ENCODE measurements around the gene PHLDA3.
"Not testable (repeated sequence)": the region's sequence is repeated elsewhere in the genome, so short reads cannot be mapped to it uniquely, and the experiment has no call there.

PHLDA3 gene

DNA sequence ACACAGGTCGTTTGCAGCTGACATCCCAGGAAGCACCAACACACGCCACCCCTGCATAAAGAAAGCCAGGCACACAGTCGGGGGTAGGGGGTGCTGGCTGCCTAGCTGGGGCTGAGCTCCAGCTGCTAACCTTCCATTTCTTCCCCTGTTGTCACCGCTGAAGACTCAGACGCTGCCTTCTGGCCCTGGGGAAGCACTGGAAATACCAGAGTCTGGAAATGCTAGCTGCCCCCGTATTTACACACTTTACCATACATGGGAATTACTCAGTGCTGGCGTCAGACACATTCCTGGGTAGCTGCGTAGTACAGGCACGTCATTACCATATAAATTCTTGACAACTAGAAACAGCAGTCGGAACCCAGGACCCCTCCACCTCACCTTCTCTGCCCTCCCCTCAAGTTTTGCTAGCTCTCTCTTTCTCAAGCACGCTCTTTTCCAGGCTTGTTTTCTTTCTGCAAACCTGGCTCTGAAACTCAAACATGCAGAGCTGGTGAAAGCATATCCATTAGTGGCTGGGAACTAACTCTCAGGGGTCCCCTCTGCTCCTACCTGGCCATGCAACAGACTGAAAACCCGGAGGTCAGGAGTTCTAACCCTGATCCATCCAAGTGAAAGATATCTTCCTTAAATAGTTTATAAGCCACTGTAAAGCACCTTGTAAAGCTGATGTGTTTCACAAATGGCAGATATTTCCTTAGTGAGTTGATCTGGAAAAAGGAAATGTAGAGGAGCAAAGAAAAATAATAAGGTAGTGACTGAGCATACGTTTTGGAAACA, 34.6 kb upstream of the PHLDA3 start:
- no peak for DNase-seq

GRCh38 chr1:201502511-201502857, 33.5 kb upstream of the PHLDA3 start:
- DNase-seq = no peak

DNA sequence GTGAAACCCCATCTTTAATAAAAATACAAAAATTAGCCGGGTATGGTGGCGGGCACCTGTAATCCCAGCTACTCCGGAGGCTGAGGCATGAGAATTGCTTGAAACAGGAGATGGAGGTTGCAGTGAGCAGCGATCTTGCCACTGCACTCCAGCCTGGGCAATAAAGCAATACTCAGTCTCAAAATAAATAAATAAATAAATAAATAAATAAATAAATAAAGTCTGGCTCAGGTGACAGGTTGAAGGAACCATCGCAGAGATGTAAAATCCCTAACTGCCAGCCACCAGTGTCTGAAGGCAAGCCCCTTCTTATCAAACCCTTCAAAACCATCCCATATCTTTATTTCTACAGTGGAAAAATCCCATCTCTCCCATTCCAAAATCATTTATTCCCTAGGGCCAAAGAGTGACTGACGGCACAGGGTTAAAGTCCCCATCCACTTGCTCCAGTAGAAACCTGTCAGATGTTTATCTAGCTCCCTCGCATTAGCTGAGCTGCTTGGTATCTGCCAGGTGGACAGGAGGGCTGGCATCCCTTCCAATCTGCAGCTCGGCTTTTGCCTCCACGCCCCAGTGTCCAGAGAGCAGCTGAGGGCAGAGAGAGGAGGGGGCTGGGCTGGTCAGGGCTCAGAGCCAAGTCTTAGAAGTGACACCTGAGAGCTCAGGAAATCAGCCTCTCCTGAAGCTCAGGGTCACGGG, 33.0 kb upstream of the PHLDA3 start:
- no peak for DNase-seq

- no peak for DNase-seq
These were observed 32.2 kb upstream of the PHLDA3 start for GRCh38 chr1:201501144-201501543.

GRCh38 chr1:201500670-201501120, 31.7 kb upstream of the PHLDA3 start:
- DNase-seq = no peak

- no peak for DNase-seq
These were observed 31.0 kb upstream of the PHLDA3 start for GRCh38 chr1:201499795-201500669.

- DNase-seq = no peak
These were observed 30.2 kb upstream of the PHLDA3 start for GRCh38 chr1:201499191-201499590.

DNA sequence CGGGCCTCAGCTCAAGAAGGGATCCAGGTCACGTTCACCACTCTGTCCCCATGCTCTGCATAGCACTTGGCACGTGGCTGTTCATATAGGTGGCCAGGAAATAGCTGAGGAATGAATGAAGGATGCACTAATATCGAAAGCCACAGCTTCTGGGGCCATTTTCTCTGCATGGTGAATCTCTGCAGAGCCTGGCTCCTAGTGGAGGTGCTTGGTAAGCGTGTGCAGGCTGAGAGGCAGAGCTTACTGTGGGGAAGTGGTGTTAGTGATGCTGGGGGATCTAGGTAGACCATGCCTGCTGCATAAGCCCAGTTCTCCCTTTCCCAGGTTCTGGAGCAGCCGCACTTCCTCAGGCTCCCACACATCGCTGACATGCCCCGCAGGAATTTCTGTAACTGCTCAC, 29.6 kb upstream of the PHLDA3 start:
- no peak for DNase-seq

GRCh38 chr1:201497935-201498509, 29.0 kb upstream of the PHLDA3 start:
- no peak for DNase-seq

GRCh38 chr1:201496296-201496690, 27.3 kb upstream of the PHLDA3 start:
- no peak for DNase-seq

GRCh38 chr1:201495551-201496295, 26.7 kb upstream of the PHLDA3 start:
- no peak for DNase-seq

DNA sequence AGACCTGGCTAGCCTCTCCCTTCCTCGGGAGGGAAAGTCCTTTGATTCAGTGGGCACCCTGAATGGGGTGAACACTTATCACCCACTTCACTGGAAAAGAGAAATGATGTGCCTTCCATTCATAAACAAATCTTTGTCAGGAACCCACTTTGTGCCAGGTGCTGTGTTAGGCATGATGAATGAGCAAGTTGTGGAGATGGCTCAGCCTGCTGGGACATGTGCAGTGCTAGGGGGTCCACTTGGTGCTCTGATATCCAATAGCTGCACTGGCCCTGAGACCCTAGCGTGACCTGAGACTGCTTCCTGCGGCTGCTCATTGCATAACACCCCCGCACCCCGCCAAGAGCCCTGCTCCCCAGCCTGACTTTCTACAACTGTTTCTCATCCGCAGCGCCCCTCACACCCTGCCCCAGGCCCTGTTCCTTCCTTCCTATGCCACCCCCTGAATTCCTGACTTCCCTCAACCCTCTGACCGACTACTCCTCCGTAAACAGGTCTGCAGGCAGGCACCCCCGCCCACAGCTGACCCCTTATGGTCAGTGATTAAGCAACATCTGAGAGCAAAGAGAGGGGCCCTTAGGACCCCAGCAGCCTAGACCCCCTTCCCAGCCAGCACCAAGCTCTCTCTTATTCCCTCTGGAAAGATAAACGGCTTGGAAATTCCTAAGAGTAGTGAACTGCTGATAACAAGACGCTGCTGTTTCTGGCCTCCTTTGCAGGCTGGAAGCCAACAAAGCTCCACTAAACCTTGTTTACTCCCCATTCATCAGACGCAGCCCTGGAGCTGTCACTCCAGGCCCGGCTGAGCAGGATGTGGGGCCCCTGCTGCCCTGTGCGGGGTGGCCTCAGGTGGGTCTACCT, 25.0 kb upstream of the PHLDA3 start:
- DNase-seq = no peak

- not testable (repeated sequence) for DNase-seq
These were observed 24.2 kb upstream of the PHLDA3 start for GRCh38 chr1:201493026-201493656.

- no peak for DNase-seq
These were observed 23.0 kb upstream of the PHLDA3 start for GRCh38 chr1:201491896-201492511.

GRCh38 chr1:201490708-201491131, 21.7 kb upstream of the PHLDA3 start:
- no peak for DNase-seq

DNA sequence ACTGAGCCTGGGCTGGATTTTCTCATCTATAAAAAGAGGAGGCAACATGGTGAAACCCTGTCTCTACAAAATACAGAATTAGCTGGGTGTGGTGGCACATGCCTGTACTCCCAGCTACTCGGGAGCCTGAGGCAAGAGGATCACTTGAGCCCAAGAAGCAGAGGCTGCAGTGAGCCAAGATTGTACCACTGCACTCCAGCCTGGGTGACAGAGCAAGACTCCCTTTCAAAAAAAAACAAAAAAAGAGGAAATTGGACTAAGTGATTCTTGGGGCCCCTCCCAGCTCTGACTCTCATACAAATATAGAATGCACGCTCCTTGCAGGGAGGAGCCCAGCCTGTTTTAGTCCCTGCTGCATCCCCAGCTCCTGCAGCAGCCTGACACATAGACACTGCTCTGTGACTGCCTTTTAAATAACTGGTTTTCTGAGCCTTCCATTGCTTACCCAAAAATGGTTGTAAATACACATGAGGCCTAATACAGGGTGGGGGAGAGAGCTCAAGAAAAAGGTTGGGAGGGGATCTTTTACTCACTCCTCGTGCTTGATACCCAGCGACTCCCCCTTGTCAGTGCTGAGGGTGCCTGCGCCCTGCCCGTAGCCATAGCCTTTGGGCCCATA, 20.8 kb upstream of the PHLDA3 start:
- DNase-seq = no peak

DNA sequence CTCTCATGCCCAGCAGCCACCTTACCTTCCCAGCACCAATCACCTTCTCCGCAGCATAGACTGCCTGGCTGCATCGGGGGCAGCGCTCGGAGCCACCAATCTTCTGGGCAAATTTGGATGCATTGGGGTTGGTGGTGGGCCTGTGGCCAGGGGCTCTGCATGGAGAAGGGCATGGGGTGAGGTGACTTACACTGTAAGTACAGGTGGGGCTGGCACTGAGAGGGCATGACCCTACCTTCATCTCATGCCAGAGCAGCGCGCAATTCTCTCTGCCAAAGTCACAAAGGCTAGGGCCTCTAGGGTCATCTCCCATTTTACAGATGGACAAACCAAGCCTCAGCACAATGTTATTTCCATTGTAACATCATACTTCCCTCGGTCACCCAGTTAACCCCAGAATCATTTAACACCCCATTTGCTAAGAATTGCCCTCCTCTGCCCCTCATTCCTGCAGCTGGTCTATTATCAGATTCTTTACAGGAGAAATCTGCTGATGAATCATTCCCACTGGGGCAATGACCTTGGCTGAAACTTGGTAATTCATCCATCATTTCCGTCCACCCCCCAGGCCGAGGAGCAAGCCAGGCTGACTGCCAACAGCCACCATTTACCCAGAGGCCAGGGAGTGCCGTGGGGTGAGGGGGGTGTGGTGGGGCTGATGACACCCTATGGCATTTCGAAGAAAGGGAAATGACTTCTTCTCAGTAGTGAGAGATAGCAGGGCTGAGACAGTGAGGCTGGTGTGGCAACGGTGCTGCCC, 20.0 kb upstream of the PHLDA3 start:
- no peak for DNase-seq

- DNase-seq = no peak
These were observed 18.8 kb upstream of the PHLDA3 start for GRCh38 chr1:201487742-201488141.

- DNase-seq = no peak
These were observed 17.2 kb upstream of the PHLDA3 start for GRCh38 chr1:201486187-201486586.
